NCI-H1092 (cell line): ENCODE results near the gene RUNDC3A.

ENCODE experiments used
- DNase-seq: peaks from one replicate; lab custom pipeline; 2025; lab: John Stamatoyannopoulos, UW

Gene RUNDC3A

DNA sequence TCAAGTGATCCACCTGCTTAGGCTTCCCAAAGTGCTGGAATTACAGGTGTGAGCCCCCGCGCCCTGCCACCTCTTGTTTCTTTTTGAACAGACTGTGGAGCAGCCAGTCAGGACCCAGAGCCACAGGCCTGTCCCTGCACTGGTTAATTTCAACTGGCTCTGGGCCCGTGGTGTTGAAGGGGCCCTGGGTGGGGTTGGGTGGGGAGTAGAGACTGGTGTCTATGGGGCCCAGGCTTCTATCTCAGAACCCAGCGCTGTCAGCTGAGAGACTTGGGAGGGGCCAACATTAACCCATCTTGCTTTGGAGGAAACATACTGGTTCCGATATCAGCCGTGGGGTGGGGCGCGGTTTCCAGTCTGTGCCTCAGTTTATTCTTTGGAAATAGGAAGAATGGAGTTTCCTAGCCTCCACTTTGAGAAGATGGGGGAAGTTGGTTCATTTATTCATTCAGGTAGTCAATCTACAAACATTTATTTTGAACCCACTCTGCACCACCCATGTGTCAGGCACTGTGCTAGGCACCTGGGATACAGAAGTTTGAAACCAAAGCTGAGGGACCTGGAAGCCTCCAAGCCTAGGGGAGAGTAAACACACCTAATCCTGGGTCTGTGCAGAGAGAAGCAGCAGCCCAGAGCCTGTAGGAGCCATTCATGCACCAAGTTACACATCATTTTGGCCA is 24.9 kb upstream of the RUNDC3A start:
- no peak for DNase-seq

DNA sequence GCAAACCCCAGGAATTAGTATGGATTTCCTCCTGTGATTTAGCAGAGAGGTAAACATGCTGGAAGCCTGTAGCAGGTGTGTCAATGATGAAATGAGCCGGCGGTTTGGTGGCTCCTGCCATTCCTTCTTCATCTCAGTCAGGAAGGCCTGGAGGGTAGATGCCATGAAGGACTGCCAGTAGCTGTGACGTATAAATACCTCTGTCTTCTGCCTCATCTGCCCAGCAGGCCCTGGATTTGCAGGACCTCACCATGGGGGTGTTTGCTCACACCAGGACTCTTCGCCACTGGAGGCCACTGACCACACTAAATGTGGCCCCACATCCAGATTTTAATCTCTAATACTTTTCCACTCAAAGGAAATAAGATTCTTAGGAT is 24.4 kb upstream of the RUNDC3A start:
- no peak for DNase-seq

DNA sequence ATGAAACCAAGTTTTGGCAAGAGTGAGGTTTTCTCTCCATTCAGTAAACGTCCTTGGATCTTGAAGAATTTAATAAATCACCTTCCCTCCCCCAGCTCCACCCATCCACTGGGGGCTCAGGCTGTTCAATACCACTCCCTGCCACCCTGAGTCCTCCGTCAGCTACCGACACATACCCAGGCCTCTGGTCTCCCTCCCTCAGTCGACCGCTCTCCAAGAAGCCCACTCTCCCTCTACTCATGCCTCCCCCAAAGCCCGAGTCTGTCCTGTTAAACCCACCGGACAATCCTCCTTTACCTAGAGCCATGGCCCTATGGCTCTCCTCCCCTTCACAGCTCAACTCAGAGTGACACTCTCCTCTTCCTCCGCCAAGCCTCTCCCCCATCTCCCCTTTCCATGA is 20.8 kb upstream of the RUNDC3A start:
- DNase-seq, result no peak

DNA sequence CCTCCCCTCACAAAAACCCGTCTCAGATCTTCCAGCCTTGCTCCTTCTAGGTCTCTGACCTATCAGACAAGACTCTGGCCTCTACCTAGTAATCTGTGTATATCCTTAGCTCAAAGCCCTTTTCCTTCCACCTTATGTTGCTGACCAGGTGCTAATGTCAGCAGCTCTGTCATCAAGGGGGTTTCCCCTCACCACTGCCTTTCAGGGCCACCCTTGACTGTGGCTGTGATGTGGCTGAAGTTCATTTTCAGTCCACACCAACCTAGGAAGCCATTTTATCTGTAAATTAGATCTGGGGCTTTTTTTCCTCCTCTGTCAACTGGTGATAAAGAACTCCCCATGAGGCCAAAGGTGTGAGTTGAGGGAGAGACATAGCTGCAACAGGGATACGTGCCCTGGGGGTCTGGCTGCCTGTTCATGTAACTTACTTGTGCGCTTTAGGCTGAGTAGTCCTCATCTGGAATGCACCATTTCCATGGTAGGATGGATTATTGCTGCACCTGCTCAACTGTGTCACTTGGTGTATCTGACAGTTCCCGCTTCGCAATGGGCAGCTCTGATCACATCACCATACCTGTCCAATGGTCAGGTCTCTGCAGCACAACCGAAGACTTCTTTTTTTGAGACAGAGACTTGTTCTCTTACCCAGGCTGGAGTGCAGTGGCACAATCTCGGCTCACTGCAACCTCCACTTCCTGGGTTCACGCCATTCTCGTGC is 14.7 kb upstream of the RUNDC3A start:
- no peak for DNase-seq

DNA sequence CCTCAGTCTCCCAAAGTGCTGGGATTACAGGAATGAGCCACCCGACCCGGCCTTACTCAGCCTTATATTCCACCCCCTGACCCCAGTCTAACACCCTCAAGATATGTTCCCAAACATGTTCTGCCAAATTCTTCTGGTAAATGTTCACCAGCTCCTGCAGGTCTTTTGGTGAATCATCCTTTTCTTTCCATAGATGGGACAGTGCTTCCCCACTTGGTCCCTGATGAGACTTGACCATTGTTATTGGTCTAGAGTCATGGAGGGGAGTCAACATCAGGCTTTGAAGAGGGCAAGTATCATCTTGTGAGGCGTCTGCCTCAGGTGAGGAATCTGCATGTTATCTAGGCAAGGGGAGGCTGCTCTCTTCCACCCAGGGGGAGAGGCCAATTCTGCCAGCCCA is 10.4 kb upstream of the RUNDC3A start:
- no peak for DNase-seq

DNA sequence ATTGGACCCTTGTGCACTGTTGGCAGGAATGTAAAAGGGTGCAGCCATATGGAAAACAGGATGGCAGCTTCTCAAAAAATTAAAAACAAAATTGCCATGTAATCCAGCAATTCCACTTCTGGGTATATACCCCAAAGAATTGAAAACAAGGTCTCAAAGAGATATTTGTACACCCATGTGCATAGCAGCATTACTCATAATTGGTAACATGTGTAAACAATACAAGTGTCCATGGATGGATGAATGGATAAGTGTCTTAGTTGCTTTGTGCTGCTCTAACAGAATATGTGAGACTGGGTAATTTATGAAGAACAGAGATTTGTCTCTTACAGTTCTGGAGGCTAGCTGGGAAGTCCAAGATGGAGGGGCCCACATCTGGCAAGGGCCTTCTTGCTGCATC is 3.8 kb upstream of the RUNDC3A start:
- DNase-seq, result no peak

DNA sequence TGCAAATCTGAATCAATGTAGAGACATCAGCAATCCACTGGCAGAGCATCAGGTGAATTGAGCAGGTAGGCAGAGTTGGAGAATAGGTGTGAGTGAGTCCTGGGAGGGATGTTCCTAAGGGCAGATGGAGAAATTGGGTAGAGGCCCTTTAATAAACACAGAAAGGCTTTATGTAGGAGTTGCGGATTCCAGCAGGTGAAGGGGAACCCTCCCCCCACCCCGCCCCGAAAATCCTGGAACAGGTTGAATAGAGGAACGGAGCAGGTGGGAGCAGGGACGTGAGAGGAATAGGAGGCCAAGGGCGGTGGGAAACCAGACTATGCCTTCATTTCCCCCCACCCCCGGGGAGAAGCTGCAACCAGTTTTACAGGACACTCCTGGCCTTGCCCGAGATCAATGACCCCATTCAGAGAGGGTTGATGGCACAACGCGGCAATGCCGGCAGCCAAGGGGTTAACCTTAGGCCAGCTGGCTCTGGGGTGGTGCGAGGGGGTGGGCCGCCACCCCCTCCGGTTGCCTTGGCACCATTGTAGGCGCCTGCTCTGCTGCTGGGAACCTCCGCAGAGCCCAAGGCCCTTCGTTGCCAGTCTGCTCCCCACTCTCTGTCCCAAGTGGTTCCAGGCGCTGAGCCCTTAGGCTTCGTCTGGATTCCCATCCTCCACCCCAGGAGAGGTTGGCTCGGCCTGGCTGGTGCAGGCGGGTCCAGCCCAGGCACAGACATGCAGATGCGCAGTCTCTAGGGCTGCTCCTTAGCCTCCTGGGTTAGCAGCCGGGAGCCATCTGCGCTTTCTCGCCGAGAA is 814 bp upstream of the RUNDC3A start:
- DNase-seq, result peak; percentile 67

DNA sequence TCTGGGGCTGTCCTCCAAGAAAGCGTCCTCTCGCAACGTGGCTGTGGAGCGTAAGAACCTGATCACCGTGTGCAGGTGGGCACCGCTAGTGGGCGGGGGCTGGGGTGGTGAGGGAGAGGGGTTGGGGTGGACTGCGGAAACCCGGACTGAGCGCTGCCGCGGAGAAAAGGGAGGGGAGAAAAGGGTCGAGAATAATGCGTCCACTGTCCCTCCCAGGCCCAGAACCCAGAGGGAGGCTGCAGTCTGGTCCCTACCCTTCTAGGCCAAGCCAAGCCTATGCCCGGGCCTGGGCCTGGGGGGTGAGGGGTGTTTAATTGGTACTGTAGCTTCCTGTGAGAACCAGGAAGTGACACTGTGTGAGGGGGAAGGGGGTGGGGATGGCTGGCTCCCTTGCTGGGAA is 464 bp downstream of the RUNDC3A start:
- no peak for DNase-seq

DNA sequence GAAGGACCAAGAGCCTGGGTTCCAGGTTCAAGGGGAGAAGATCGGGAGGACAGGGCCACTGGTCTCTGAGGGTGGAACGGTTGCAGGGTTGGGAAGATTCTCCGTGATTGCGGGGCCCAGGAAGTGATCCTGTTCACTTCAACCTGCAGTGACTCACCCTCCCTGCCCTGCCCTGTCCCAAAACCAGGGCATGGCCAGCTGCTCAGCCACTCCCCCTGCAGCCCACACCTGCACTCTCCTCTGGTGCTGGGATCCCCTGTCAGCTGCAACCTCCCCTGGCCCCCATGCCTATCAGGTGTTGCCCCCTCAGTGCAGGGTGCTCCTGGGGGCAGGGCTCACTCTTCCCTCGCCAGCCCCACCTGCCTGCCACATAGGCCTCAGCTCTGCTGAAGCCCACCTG is 1.1 kb downstream of the RUNDC3A start:
- DNase-seq, result no peak

DNA sequence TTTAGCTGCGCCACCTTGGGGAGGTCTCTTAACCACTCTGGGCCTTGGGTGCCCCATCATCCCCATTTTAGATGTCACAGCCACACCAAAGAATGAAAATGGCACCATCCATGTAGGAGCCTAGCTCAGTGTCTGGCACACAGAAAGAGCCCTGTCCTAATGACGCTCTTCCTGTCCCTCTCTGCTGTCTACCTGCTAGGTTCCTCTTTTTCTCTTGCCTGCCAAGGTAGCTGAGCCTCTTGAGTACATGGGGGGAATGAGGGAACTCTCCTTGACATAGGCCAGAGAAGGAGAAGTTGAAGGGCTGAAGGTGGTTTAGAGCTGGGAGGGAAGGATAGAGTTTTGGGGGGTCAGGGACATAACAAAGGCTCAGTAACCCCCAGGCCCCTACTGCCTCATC is 1.8 kb downstream of the RUNDC3A start:
- DNase-seq, result no peak

DNA sequence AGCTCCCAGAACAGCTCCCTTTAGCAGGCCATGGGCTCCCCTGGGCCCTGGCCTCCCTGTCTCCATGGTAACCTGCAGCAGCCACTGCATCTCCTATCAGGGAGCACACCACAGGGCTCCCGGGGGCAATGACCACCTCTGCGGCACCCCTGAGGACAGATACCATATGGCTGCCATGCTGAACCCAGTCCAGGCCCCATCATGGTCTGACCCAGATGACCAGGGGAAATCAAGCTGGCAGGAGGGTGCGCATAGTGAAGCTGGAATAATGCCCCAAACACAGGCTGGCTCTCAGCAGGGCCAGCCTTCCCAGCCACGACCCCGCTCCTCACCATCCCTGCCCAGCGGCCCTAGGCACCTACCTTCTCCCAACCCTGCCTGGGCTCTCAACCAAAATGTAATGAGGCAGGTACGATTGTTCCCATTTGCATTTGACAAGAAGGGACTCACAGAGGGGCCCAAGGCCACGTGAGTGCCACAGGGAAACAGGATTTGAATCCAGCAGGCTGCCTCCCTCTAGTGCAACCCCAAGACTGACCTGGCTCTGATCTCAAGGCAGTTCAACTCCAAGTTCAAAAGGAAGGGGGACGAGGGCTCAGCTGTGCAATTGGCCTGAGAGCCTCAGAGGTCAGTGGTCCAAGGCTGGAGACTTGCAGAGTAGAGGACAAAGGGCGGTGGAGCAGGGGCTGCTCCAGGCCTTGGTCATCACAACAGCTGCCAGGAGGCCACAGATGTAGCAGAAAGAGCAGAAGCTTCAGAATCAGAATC is 2.4 kb downstream of the RUNDC3A start:
- DNase-seq, result no peak

DNA sequence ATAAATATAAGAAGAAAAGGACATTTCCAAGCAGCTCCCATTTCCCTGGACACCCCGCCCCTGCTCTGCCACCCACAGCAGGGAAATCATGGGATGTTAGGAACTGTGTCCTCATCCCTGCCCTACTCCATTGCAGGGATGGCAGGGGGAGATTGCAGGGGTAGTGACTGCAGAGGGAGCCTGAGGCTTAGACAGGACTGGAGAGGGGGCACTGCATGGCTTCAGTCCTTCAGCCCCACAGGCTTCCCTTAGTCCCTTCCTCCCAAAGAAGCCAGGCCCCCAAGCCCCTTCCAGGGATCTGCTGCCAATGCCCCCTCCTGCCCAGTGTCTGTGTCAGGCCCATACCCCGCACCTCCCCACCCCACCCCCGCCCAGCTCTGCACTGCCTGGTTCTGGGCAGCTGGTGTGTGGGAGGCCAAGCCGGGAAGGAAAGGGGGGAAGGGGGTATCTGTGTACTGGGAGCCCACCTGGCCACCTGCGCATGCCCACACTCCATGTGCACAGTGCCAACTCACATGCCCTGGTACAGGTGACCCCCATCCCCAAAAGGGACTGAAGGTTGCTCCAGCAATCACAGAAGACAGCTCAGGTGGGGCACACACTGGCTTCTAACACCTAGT is 3.3 kb downstream of the RUNDC3A start:
- no peak for DNase-seq

DNA sequence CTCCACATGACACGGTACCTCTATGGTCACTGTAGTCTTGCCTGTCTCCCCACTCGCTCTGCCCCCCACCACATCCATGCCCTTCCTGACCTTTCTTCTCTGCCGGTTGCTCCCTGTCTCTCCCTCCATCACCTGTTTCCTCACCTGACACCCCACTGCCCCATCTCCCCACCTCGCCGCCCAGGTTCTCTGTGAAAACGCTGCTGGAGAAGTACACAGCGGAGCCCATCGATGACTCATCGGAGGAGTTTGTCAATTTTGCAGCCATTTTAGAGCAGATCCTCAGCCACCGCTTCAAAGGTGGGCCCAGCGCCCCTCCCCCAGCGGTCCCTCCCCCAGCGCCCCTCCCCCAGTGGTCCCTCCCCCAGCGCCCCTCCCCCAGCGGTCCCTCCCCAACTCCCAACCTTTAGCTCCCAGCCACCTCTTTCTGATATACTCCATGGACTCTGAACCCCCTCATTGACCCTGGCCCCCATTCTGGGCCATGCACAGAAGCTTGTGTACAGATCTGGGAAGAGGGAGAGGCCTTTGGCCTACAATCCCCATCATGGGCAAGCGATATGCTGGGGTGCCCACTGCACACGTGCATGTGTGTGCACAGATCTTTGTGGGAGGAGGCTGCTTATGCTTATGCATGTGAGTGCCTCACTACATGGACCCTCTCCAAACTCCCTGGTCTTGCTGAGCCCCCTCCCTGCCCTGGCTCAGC is 4.1 kb downstream of the RUNDC3A start:
- no peak for DNase-seq

DNA sequence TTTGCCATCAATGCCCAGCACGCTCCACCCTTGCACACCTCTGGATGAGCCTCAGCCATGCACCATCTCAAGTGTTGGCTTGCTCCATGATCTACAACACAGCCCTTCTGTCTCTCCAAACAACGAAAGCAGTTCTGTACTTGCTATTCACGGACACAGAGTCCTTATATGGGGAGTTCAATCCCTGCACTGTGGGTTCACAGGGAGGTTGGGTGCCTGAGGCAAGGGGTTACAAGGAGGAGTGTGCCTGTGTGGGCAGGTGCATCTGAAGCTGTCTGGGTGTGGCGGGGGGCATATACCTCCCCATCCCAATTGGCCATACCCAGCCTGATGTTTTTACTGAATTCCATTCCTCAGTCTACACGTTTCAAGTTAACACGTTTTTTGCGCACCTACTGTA is 5.6 kb downstream of the RUNDC3A start:
- no peak for DNase-seq

DNA sequence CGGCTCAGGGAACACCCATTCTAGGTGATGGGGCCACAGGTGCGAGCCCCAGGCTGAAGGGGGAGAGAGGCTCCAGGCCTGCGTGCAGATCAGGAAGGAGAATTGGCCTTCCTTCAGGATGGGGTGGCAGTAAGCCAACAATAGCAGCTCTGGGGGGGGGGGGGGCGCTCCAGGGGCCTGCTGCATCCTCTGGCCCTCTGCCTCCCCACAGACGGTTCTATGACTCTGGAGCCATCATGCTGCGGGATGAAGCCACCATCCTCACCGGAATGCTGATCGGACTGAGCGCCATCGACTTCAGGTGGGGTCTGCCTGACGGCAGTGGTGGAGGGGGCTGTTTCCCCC is 6.1 kb downstream of the RUNDC3A start:
- DNase-seq, result no peak

DNA sequence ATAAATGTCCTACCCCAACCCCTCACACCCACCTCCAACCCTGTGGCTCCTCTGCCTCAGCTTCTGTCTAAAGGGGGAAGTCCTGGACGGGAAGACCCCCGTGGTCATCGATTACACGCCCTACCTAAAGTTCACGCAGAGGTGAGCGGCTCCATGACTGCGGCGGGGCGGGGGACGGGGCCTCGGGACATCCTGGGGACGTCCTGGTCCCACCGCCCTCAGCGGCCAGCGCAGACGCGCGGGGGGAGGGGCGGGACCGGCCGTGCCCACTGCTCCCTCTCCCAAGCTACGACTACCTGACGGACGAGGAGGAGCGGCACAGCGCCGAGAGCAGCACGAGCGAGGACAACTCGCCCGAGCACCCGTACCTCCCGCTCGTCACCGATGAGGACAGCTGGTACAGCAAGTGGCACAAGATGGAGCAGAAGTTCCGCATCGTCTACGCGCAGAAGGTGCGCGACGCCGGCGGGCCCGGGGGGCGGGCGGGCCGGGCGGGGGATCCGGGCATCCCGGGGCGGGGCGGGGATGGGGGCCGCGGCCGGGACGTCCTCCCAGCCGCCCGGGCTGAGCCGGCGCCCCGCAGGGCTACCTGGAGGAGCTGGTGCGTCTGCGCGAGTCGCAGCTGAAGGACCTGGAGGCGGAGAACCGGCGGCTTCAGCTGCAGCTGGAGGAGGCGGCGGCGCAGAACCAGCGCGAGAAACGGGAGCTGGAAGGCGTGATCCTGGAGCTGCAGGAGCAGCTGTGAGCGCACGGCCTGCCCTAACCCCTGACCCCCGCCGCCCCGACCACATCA is 6.7 kb downstream of the RUNDC3A start:
- DNase-seq, result peak; percentile 22

DNA sequence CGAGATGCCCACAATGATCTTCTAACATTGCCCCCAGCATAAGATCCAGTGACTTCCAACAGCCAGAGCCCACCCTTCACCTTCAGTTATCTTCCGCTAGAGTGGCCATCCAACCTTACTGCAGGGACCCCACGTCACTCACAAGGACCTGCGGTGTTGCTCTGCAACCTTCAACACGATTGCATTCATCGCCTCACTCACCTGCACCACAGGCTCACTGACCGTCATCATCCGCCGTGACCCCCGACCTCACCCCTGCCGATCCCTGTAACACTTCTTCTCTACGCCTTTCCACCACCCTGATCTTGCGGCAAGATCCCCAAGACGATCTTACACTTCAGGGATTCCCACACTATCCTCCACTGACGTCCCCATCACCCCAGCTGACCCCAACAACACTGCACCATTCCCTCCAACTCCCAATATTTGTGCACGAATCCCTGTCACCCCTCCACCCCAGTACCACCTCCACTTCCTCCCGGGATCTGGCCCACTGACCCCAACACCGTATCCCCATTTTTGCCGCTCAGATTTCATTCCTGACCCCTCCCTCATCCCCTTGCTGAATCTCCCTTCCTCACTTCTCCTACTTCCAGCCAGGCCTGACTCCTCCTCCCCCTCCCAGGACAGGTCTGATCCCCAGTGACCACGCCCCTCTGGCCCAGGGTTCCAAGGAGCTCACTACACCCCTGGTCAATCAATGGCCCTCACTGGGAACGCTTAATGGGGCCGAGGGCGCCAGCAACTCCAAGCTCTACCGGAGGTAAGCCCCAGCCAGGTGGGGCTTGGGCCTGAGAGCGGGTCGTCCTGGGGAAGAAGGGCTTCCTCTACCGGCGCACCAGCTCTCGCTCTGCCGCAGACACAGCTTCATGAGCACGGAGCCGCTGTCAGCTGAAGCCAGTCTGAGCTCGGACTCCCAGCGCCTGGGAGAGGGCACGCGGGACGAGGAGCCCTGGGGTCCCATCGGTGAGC is 7.6 kb downstream of the RUNDC3A start:
- DNase-seq, result no peak

DNA sequence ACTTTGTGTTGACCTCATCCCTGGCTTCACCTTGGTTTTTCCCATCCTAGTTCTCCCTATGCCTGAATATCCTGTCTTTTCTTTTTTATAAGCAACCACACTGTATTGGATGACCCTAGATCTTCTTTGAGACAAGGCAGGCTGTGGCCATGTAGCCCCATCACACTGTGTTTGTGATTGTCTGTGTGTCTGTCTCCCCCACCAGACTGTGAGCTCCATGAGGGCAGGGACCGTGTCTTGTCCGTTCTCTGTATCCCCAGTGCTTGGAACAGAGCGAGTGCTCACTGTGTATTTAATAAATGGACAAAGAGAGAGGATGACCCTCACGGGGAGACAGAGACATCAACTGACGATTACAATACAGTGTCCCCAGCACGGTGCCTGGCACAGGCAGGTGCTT is 9.1 kb downstream of the RUNDC3A start:
- no peak for DNase-seq
